ENCODE data around the gene SMARCA2.

GRCh38 chr9:2177121-2177520, 162.0 kb downstream of the SMARCA2 start:
- TF ChIP-seq RFX5 (IDR thresholded peaks at IDR 0.05; ENCODE audit: low read depth, low read length) = no peak
- TF ChIP-seq ATF3 (IDR thresholded peaks at IDR 0.05; ENCODE audit: borderline replicate concordance, extremely low read depth, low read depth, low read length) = no peak
- no peak for TF ChIP-seq SIX5 (IDR thresholded peaks at IDR 0.05; ENCODE audit: low read depth, low read length, severe bottlenecking)
- no peak for TF ChIP-seq CBX3 (IDR thresholded peaks at IDR 0.05; ENCODE audit: borderline replicate concordance, low read depth)
- no peak for TF ChIP-seq POLR2A (IDR thresholded peaks at IDR 0.05; ENCODE audit: low read depth, low read length)
- TF ChIP-seq SKIL (IDR thresholded peaks at IDR 0.05; ENCODE audit: low read depth, poor library complexity, severe bottlenecking) = no peak
- no peak for TF ChIP-seq ELK1 (IDR thresholded peaks at IDR 0.05; ENCODE audit: low read depth, low read length)
- TF ChIP-seq BCL3 (IDR thresholded peaks at IDR 0.05; ENCODE audit: borderline replicate concordance, insufficient read depth, low read depth, low read length, poor library complexity, severe bottlenecking) = no peak
- no peak for TF ChIP-seq SMAD1 (IDR thresholded peaks at IDR 0.05; ENCODE audit: low read depth, partially characterized antibody)
- no peak for TF ChIP-seq POLR2AphosphoS5 (IDR thresholded peaks at IDR 0.05; ENCODE audit: low read length)
- no peak for TF ChIP-seq MEF2A (IDR thresholded peaks at IDR 0.05; ENCODE audit: insufficient read depth, low read depth, low read length)
- TF ChIP-seq NFIC (IDR thresholded peaks at IDR 0.05; ENCODE audit: low read depth, low read length) = no peak

Measured in GM12878 (cell line).